Adrenal gland (tissue), 12 donors: ENCODE results near the gene CUL1. TPM values are rescaled to one million over a fixed set of nuclear protein-coding genes. Genes with fewer than 3 reads are reported as not detected.

ENCODE experiments used
- DNase-seq, 7 donors: peaks; one replicate each; pipeline ENCODE4 v3.0.0-alpha.2; 2019 to 2020
- H3K27ac ChIP-seq, 5 donors: fragments of 200-600 bp; sonication (generic) in 4 of 5; 1 replicate in 3 of 5; 2 replicates in 2 of 5; pipeline versions ENCODE4 v1.5.1 to v1.8.0; 2016 to 2020; ENCODE audit warnings: mild to moderate bottlenecking in 1 of 5
- H3K27me3 ChIP-seq: fragments of 200-600 bp; 2 replicates; pipeline ENCODE4 v1.8.0; 2021
- H3K36me3 ChIP-seq, 2 donors: fragments of 200-600 bp; replicated peaks in 1 of 2; 1 replicate in 1 of 2; 2 replicates in 1 of 2; pipeline versions ENCODE4 v1.5.1 to v1.8.0; 2018 to 2022
- H3K4me1 ChIP-seq, 2 donors: fragments of 200-600 bp; replicated peaks in 1 of 2; 1 replicate in 1 of 2; 2 replicates in 1 of 2; pipeline versions ENCODE4 v1.5.1 to v1.8.0; 2018 to 2021
- H3K4me3 ChIP-seq, 4 donors: fragments of 200-600 bp; sonication (generic) in 3 of 4; one replicate each; pipeline ENCODE4 v1.5.1; 2016 to 2018
- H3K9me3 ChIP-seq, 3 donors: fragments of 200-600 bp; sonication (generic) in 1 of 3; replicated peaks in 1 of 3; 1 replicate in 2 of 3; 2 replicates in 1 of 3; pipeline versions ENCODE4 v1.5.1 to v1.8.0; 2016 to 2021
- POLR2A ChIP-seq, 2 donors: fragments of 450-650 bp; IDR thresholded peaks; one replicate each; pipeline ENCODE4 v1.6.1; 2017; ENCODE audit warnings: antibody characterized with exemption in 2 of 2, mild to moderate bottlenecking in 2 of 2, moderate library complexity in 1 of 2
- WGBS, 4 donors: extraction: QIAGEN DNeasy Blood & Tissue Kit in 2 of 4; methylation state at CpG; one replicate each; pipeline versions ENCODE4 v1.1.5 to v1.1.7; 2013 to 2017; 5-methylcytosine and 5-hydroxymethylcytosine counted together
- intact Hi-C, 2 donors: fragments of 100-400 bp; cut with DNase I; formaldehyde crosslinking; loops; one replicate each; pipeline versions ENCODE4 v1.14.1 to v1.15.0; 2022 to 2023
- polyA plus RNA-seq, 3 donors: library from polyadenylated mRNA; stranded (reverse); fragments of 200-250 nt in 2 of 3; fragments of 350-450 nt in 1 of 3; fragmentation: Illumina TruSeq in 1 of 3; extraction: RNeasy Lipid Tissue Mini Kit (QIAGEN cat#74804) in 1 of 3; gene quantifications; one replicate each; pipeline ENCODE4 v1.2.3, GENCODE V29; 2013 to 2014
- total RNA-seq, 9 donors: library from RNA; depleted of rRNA in 4 of 9; stranded (reverse); fragments of >200 nt in 4 of 9; fragments of 120-200 nt in 1 of 9; fragmentation: NEBNext Ultra II Directional in 1 of 9; extraction: Animal tissue kit (Norgen Biotek cat#: 25700) in 1 of 9; gene quantifications; one replicate each; pipeline versions ENCODE4 v1.1.0 to v1.2.4, GENCODE V29; 2013 to 2023
- TF ChIP-seq, protein P1 (sequence below), 6 experiments: fragments of 450-650 bp in 4 of 6; fragments of 200-600 bp in 2 of 6; sonication (generic) in 1 of 6; IDR thresholded peaks; 1 replicate in 5 of 6; 2 replicates in 1 of 6; pipeline versions ENCODE4 v1.5.1 to v1.8.0; 2016 to 2021; ENCODE audit warnings: antibody characterized with exemption in 6 of 6, mild to moderate bottlenecking in 2 of 6, moderate library complexity in 1 of 6
- donor health status: healthy with polysubstance abuse.
- donor health status: Bipolar disorder and iron deficiency.
- donor health status: DM: yes; HTN: yes; CAD: no.
- donor health status: DM: no; HTN: no; CAD: no.
- donor health status: DM: no; HTN: no; CAD: no.
- donor health status: DM: yes; HTN: yes; CAD: no.

Gene CUL1
- total and polyA plus RNA-seq, 12 donors, result 20.8 to 106 (median 38.2) TPM

DNA sequence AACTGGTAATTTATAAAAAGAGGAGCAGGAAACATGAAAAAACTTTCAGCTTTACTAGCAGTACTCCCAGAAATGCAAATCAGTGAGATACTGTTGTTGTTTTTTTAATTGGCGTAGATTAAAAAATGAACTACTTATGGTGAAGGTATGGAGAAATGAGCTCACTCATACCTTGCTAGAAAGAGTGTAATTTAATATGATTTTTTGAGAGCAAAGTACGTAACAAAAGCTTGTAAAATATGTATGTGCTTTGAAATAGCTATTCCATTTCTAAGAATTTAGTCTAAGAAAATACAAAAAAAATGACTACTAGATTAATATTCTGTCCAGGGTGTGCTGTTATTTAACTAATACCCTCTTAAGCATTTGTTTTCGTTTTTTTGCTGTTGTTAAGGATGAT is 5.5 kb downstream of the CUL1 start:
- Histone ChIP-seq H3K9me3 (no peaks in the 10 kb centered on the region), H3K27ac (no peak overlapping the region), H3K4me3 (no peak overlapping the region), H3K36me3 (no peaks in the 10 kb centered on the region), H3K4me1 (peaks cover 27 to 72% of the 10 kb centered on the region in 2 donors), H3K27me3 (no peaks in the 10 kb centered on the region)
- no peak for DNase-seq
- 71 to 79% (median 76%) methylated on average over 3 of the region's 3 CpGs for WGBS, 4 donors
- TF ChIP-seq, protein P1, sequence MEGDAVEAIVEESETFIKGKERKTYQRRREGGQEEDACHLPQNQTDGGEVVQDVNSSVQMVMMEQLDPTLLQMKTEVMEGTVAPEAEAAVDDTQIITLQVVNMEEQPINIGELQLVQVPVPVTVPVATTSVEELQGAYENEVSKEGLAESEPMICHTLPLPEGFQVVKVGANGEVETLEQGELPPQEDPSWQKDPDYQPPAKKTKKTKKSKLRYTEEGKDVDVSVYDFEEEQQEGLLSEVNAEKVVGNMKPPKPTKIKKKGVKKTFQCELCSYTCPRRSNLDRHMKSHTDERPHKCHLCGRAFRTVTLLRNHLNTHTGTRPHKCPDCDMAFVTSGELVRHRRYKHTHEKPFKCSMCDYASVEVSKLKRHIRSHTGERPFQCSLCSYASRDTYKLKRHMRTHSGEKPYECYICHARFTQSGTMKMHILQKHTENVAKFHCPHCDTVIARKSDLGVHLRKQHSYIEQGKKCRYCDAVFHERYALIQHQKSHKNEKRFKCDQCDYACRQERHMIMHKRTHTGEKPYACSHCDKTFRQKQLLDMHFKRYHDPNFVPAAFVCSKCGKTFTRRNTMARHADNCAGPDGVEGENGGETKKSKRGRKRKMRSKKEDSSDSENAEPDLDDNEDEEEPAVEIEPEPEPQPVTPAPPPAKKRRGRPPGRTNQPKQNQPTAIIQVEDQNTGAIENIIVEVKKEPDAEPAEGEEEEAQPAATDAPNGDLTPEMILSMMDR (IDR thresholded peaks at IDR 0.05), result no peak
- TF ChIP-seq POLR2A (IDR thresholded peaks at IDR 0.05), result no peak
- intact Hi-C loops, result no loop called here

DNA sequence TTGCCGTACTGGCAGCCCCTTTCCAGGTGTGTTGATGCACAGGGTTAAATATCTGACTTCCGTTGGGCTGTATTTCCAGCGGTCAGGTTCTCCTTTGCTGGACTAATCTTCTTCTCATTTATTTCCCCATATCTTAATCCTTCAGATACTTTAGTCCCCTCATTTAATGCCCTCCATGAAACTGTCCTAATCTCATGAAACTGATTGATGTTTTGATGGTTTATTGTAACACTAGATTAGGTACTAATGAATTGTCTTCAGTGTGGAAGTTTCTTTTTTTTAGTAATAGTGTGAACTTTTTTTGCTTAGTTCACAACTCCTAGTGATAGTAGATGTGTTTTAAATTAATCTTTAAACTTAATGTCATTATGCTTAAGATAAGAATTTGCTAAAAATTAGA is 6.3 kb downstream of the CUL1 start:
- H3K27ac ChIP-seq, result no peak overlapping the region
- intact Hi-C loops, result no loop called here
- H3K36me3 ChIP-seq, result no peaks in the 10 kb centered on the region
- TF ChIP-seq POLR2A (IDR thresholded peaks at IDR 0.05), result no peak
- TF ChIP-seq, protein P1 (IDR thresholded peaks at IDR 0.05), result no peak
- H3K4me3 ChIP-seq, result no peak overlapping the region
- WGBS, 4 donors, result 57 to 81% (median 65%) methylated on average over 3 of the region's 3 CpGs
- no peaks in the 10 kb centered on the region for H3K9me3 ChIP-seq
- H3K4me1 ChIP-seq, result peaks cover 27 to 74% of the 10 kb centered on the region in 2 donors
- DNase-seq, result no peak
- H3K27me3 ChIP-seq, result no peaks in the 10 kb centered on the region

DNA sequence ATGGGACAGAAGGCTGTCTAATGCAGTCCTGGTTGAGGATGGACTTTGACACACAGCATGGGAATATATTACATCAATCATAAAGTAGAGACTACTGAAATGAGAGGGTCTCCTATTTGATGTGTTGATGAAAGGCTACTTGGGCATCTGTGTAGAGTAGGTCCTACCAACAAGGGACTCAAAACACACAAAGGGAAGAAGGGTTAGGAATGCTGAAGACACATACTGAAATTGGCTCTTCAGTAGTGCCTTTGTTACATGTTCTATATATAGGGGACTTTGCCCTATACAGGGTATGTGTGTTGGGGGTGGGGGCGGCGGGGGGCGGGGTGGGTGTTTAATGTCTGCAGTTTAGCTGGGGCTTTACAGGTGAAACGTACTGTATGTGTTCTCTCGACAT is 7.7 kb downstream of the CUL1 start:
- 83 to 94% (median 90%) methylated on average over 5 of the region's 5 CpGs for WGBS, 4 donors
- no peaks in the 10 kb centered on the region for H3K27me3 ChIP-seq
- intact Hi-C loops, result no loop called here
- no peaks in the 10 kb centered on the region for H3K9me3 ChIP-seq
- DNase-seq, result no peak
- no peak overlapping the region for H3K27ac ChIP-seq
- peaks cover 15 to 61% of the 10 kb centered on the region in 2 donors for H3K4me1 ChIP-seq
- H3K4me3 ChIP-seq, result no peak overlapping the region
- H3K36me3 ChIP-seq, result no peaks in the 10 kb centered on the region
- TF ChIP-seq POLR2A (IDR thresholded peaks at IDR 0.05), result no peak
- TF ChIP-seq, protein P1 (IDR thresholded peaks at IDR 0.05), result no peak

DNA sequence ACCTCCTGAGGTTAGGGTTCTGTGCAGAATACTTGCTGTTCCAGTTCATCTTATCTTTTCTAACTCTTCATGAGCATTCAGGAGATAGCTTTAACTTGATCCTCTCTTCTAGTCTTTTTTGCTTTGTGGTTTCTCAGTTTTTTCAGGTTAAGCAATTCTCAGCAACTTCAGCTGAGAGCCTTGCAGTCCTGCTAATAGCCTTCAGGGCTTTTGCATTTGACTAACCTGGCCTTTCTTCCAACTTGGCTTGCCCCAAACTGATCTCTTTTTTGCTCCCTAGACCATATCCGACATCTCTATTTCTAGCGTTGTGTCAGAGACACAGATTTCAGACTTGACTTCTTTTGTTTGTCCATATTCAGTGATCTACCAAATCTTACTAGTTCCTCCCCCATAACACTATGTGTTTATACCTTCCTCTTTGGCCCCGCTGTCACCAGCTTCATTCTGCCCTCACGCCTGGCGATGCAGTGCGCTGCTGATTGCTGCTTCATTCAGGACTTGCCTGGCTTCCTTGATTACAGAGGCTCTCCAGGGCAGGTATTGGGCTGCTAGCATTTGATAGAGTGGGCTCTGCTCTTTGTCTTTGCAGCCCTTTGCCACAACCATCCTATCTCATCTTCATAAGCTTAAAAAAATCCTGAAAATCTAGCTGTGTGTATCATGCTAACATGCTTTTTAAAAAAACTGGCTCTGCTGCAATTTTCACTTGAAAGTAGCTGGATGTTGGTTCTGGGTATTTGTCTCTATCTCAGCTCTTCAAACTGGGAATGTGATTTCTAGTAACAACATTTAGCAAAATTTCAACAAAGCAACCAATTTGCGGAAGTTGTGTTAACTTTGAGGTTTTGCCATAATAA is 9.6 kb downstream of the CUL1 start:
- no peak overlapping the region for H3K27ac ChIP-seq
- H3K4me3 ChIP-seq, result no peak overlapping the region
- 74 to 85% (median 82%) methylated on average over 7 of the region's 7 CpGs for WGBS, 4 donors
- no peak for DNase-seq
- H3K27me3 ChIP-seq, result no peaks in the 10 kb centered on the region
- intact Hi-C loops, result no loop called here
- TF ChIP-seq, protein P1 (IDR thresholded peaks at IDR 0.05), result no peak
- TF ChIP-seq POLR2A (IDR thresholded peaks at IDR 0.05), result no peak
- peaks cover 2 to 53% of the 10 kb centered on the region in 2 donors for H3K4me1 ChIP-seq
- H3K36me3 ChIP-seq, result no peaks in the 10 kb centered on the region
- H3K9me3 ChIP-seq, result no peaks in the 10 kb centered on the region
